GM13977 (cell line): ENCODE data around the gene SHH.

Source experiments
- DNase-seq: peaks from one replicate; pipeline ENCODE4 v3.0.0; 2012; ENCODE audit warnings: low spot score
- in situ Hi-C: fragments of 300-500 bp; cut with MboI; formaldehyde crosslinking; loops from one replicate; pipeline ENCODE4 v1.12.0; 2022; ENCODE audit warnings: low sequenced_read_pairs, low pct_unique_long_range_greater_than_20kb, mixed read lengths, inconsistent platforms; ENCODE audit not compliant: unreplicated experiment
- TF ChIP-seq, protein P1 (sequence below): IDR thresholded peaks from 2 replicates; pipeline ENCODE4 v1.5.1; 2012; ENCODE audit warnings: mild to moderate bottlenecking, control low read depth; ENCODE audit not compliant: insufficient read depth; ENCODE audit errors: extremely low read depth, missing control alignments

Gene SHH

DNA sequence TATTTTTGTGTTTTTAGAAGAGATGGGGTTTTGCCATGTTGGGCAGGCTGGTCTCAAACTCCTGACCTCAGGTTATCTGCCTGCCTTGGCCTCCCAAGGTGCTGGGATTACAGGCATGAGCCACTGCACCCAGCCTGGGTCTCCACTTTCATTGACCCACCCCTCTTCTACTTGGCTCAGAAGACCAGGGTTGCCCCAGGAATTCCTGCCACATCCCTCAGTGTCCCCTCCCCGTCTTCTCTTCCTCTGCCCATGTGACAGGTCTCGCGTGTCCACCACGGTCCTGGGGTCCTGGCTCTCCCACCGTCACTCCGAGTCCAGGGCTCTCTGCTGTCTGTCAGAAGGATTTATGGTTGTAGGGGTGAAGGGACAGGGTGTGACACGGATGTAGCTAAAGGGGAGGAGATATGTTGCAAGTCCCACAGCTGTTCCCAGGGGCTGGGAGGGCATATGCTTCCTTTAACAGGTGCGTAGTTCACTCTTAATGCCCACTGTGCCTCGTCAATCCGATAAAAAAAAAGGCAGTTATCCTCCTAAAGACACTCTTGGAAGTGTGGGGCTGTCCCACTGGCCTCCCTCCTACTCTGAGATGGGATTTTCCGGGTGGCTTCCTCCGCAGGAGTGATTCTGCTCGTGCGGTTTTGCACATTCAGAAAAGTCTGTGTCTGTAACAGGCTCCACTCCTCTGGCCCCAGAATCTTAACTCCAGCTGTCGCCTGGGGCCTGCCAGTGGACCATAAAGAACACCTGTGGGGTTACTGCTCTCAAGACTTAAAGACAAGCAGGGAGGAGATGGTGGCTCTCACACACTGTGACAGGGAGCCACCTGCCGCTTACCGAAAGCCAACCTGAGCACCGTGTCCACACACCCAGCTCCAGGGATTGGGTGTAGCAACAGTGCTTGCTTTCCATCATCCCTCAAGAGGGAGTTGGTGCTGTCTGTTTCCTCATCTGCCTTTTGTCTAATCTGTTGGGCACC lies 36.7 kb upstream of the SHH start:
- DNase-seq = no peak
- TF ChIP-seq, protein P1, sequence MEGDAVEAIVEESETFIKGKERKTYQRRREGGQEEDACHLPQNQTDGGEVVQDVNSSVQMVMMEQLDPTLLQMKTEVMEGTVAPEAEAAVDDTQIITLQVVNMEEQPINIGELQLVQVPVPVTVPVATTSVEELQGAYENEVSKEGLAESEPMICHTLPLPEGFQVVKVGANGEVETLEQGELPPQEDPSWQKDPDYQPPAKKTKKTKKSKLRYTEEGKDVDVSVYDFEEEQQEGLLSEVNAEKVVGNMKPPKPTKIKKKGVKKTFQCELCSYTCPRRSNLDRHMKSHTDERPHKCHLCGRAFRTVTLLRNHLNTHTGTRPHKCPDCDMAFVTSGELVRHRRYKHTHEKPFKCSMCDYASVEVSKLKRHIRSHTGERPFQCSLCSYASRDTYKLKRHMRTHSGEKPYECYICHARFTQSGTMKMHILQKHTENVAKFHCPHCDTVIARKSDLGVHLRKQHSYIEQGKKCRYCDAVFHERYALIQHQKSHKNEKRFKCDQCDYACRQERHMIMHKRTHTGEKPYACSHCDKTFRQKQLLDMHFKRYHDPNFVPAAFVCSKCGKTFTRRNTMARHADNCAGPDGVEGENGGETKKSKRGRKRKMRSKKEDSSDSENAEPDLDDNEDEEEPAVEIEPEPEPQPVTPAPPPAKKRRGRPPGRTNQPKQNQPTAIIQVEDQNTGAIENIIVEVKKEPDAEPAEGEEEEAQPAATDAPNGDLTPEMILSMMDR = no peak
- in situ Hi-C loops = no loop called here

DNA sequence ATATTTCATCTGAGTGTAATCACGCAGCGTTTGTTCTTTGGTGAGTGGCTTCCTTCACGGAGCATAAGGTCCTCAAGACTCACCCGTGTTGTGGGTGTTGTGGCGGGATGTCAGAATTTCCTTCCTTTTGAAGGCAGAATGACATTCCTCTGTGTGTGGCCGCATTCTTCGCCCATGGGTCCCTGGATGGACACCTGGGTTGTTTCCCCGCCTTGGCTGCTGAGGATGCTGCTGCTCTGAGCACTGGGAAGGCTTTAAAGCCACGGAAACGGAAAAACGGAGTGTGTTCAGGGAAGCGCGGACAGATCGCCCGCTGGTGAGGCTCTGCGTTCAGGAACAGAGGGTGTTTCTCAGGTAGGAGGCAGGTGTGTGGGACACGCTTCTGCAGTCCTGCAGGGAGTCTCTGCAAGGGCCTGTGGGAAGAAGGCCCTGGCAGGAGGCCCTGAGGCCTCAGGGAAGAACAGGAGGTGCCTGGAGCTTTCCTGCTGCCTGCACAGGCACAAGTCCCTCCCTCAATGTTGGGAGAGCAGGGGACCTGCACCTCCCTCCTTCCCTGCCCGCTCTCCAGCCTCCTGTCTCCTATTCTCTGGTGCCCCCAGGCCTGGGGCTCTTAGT lies 35.7 kb upstream of the SHH start:
- TF ChIP-seq, protein P1 = no peak
- no peak for DNase-seq
- in situ Hi-C loops = no loop called here

DNA sequence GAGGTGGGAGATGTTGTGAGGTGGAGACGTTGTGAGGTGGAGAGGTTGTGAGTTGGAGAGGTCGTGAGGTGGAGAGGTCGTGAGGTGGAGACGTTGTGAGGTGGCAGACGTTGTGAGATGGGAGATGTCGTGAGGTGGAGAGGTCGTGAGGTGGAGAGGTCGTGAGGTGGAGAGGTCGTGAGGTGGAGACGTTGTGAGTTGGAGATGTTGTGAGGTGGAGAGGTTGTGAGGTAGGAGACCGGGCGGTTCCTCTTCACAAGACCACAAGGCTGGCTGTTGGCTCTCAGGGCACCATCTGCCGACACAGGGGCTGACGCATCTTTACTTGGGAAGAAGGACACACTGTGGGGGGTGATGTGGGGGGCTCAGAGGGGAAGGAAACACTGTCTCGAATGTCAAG lies 34.7 kb upstream of the SHH start:
- DNase-seq = no peak
- TF ChIP-seq, protein P1 = no peak
- in situ Hi-C loops = no loop called here

DNA sequence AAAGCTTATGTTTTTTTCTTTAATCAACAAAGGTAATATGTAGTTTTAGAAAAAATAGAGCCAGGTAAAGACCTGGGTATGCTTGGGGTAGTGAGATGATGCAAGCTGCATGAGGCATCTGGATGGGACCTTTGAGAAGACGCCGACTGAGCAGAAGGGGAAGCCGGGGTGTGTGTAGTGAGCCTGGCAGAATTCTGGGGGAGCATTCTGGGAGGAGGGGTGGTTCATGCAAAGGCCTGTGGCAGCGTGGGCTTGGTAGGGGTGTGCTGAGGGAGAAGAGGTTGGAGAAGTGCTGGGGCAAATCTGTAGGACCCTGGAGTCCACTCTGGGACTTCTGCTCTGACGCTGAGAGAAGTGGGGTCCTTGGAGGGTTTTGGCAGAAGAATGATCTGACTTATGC lies 33.9 kb upstream of the SHH start:
- in situ Hi-C loops = no loop called here
- TF ChIP-seq, protein P1 = no peak
- DNase-seq = no peak

DNA sequence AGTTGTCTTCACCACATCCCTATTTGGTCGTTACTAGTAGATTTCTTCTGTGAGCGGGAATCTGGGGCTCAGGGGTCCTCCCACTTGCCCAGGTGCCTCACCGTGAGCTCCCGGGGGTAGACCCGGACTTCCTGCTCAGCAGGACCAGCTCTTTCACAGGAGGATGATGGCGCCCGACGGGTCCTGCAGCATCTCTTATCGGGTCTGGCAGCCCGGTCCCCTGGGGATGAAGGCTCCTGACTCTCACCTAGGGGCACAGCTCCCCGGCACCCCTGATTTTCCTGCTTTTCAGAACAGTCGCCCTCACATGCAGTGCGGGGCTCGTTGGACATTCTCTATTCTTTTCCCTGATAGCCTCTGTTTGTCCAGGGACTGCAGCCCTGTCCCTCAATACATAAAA lies 33.0 kb upstream of the SHH start:
- no peak for DNase-seq
- TF ChIP-seq, protein P1 = no peak
- in situ Hi-C loops = no loop called here

DNA sequence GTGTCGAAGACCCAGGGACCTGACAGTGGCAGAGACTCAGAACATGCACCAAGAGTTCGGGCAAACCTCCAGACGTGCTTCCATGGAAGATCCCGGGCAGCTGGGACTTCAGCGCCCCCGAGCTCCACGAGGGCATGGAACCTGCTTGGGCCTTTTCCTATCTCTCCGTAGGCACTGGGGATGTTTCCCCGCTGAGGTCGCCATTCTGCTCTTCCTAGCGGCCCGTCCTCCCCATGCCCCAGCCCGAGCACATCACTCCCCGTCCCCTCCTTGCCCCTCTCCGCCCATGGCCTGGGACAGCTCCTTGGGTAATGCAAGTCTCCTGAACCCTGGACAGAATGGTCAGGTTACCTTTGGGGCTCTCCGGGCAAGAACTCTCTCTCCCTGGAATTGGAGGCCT lies 32.3 kb upstream of the SHH start:
- TF ChIP-seq, protein P1 = no peak
- in situ Hi-C loops = no loop called here
- DNase-seq = no peak
